GM19025 (cell line): ENCODE measurements around the gene DOCK1.
"Not testable (repeated sequence)": the region's sequence is repeated elsewhere in the genome, so short reads cannot be mapped to it uniquely, and the experiment has no call there.

Source experiments
- ATAC-seq: cut with Tn5 transposase; IDR thresholded peaks from one replicate; pipeline ENCODE4 v1.9.1; 2021; ENCODE audit warnings: mild to moderate bottlenecking, low read depth, moderate library complexity; ENCODE audit not compliant: unreplicated experiment

The DOCK1 gene

GRCh38 chr10:126904818-126905701, at the start of gene DOCK1:
DOCK1 (plus strand) TSS chr10:126905428; CDS start chr10:126905518, 90 bp downstream.
- ATAC-seq = no peak

- no peak for ATAC-seq
Observed at GRCh38 chr10:126857178-126857806, 47.9 kb upstream of the DOCK1 start.

- ATAC-seq = no peak
Observed at GRCh38 chr10:126867567-126868365, 37.5 kb upstream of the DOCK1 start.

GRCh38 chr10:126868371-126868770, 36.9 kb upstream of the DOCK1 start:
- no peak for ATAC-seq

GRCh38 chr10:126872135-126872534, 33.1 kb upstream of the DOCK1 start:
- ATAC-seq = no peak

GRCh38 chr10:126872768-126873167, 32.5 kb upstream of the DOCK1 start:
- ATAC-seq = no peak

- no peak for ATAC-seq
Observed at GRCh38 chr10:126876456-126876855, 28.8 kb upstream of the DOCK1 start.

GRCh38 chr10:126877390-126877789, 27.8 kb upstream of the DOCK1 start:
- ATAC-seq = no peak

- ATAC-seq = no peak
Observed at GRCh38 chr10:126878594-126878993, 26.6 kb upstream of the DOCK1 start.

GRCh38 chr10:126880926-126881325, 24.3 kb upstream of the DOCK1 start:
- no peak for ATAC-seq

GRCh38 chr10:126882055-126882454, 23.2 kb upstream of the DOCK1 start:
- ATAC-seq = not testable (repeated sequence)

- not testable (repeated sequence) for ATAC-seq
Observed at GRCh38 chr10:126888436-126888835, 16.8 kb upstream of the DOCK1 start.

GRCh38 chr10:126889421-126889820, 15.8 kb upstream of the DOCK1 start:
- no peak for ATAC-seq

GRCh38 chr10:126890797-126891196, 14.4 kb upstream of the DOCK1 start:
- not testable (repeated sequence) for ATAC-seq

GRCh38 chr10:126892226-126893175, 12.7 kb upstream of the DOCK1 start:
- no peak for ATAC-seq

- ATAC-seq = no peak
Observed at GRCh38 chr10:126893206-126893605, 12.0 kb upstream of the DOCK1 start.

GRCh38 chr10:126893841-126894240, 11.4 kb upstream of the DOCK1 start:
- ATAC-seq = no peak

GRCh38 chr10:126895214-126895781, 9.9 kb upstream of the DOCK1 start:
- ATAC-seq = no peak

- no peak for ATAC-seq
Observed at GRCh38 chr10:126898460-126898859, 6.8 kb upstream of the DOCK1 start.

- ATAC-seq = not testable (repeated sequence)
Observed at GRCh38 chr10:126899529-126899928, 5.7 kb upstream of the DOCK1 start.
